Mesenteric fat pad (tissue), 1 donor: ENCODE results near the gene IRAK3. TPM values are rescaled to one million over a fixed set of nuclear protein-coding genes. Genes with fewer than 3 reads are reported as not detected.

Source experiments
- DNase-seq: peaks from one replicate; pipeline ENCODE4 v3.0.0-alpha.2; 2020; ENCODE audit warnings: low spot score
- long read RNA-seq: library from polyadenylated mRNA; unstranded; transcript quantifications from one replicate; pipeline ENCODE4 v2.0.0, GENCODE V29; 2020
- total RNA-seq: library from RNA; stranded (reverse); fragmentation: NEBNext Ultra II Directional; extraction: Animal tissue kit (Norgen Biotek cat#: 25700); gene quantifications from one replicate; pipeline ENCODE4 v1.2.1, GENCODE V29; 2021
- donor health status: DM: yes; HTN: yes; CAD: no.

Gene IRAK3
- total RNA-seq = 58.9 TPM
- long read RNA-seq, full-length matches to known transcripts = 30 of 59 reads
- long read RNA-seq, partial matches to known transcripts = 3 of 59 reads
- long read RNA-seq, other reads (novel, unspliced or antisense) = 26 of 59 reads

GRCh38 chr12:66188584-66189485 is at the start of gene IRAK3:
TSS of gene IRAK3 (plus strand) at chr12:66189214. CDS start at chr12:66189300, 86 bp downstream.
- peak; percentile 97 for DNase-seq

- DNase-seq = no peak
These were observed 49.7 kb upstream of the IRAK3 start for GRCh38 chr12:66139328-66139727.

GRCh38 chr12:66140731-66141130 is 48.3 kb upstream of the IRAK3 start:
- DNase-seq = no peak

- DNase-seq = no peak
These were observed 47.7 kb upstream of the IRAK3 start for GRCh38 chr12:66141299-66141698.

- no peak for DNase-seq
These were observed 46.2 kb upstream of the IRAK3 start for GRCh38 chr12:66142826-66143225.

GRCh38 chr12:66143868-66144267 is 45.1 kb upstream of the IRAK3 start:
- no peak for DNase-seq

GRCh38 chr12:66144791-66145754 is 43.9 kb upstream of the IRAK3 start:
- DNase-seq = no peak

- DNase-seq = no peak
These were observed 39.2 kb upstream of the IRAK3 start for GRCh38 chr12:66149702-66150398.

GRCh38 chr12:66152732-66153131 is 36.3 kb upstream of the IRAK3 start:
- no peak for DNase-seq

GRCh38 chr12:66154776-66155175 is 34.2 kb upstream of the IRAK3 start:
- DNase-seq = no peak

- no peak for DNase-seq
These were observed 32.4 kb upstream of the IRAK3 start for GRCh38 chr12:66156654-66157053.

GRCh38 chr12:66159123-66159522 is 29.9 kb upstream of the IRAK3 start:
- DNase-seq = no peak

- no peak for DNase-seq
These were observed 28.3 kb upstream of the IRAK3 start for GRCh38 chr12:66160704-66161103.

GRCh38 chr12:66162701-66163100 is 26.3 kb upstream of the IRAK3 start:
- DNase-seq = no peak

GRCh38 chr12:66163289-66163688 is 25.7 kb upstream of the IRAK3 start:
- no peak for DNase-seq

- no peak for DNase-seq
These were observed 24.6 kb upstream of the IRAK3 start for GRCh38 chr12:66164349-66164821.

- DNase-seq = no peak
These were observed 23.9 kb upstream of the IRAK3 start for GRCh38 chr12:66165141-66165540.

GRCh38 chr12:66166561-66166960 is 22.5 kb upstream of the IRAK3 start:
- DNase-seq = no peak

GRCh38 chr12:66168410-66168809 is 20.6 kb upstream of the IRAK3 start:
- no peak for DNase-seq

GRCh38 chr12:66169221-66170170 is 19.5 kb upstream of the IRAK3 start, which contains the start of gene TMBIM4:
TSS of gene TMBIM4 (minus strand) at chr12:66169996. CDS start at chr12:66169951, 45 bp downstream.
- DNase-seq = peak; percentile 96
